Colonic mucosa (tissue), 4 donors: ENCODE results near the gene ITGA11. TPM values are rescaled to one million over a fixed set of nuclear protein-coding genes. Genes with fewer than 3 reads are reported as not detected.

Source experiments
- DNase-seq: peaks from one replicate; pipeline ENCODE4 v3.0.0-alpha.2; 2020
- H3K27ac ChIP-seq: fragments of 200-600 bp; one replicate; pipeline ENCODE4 v1.8.0; 2021
- H3K27me3 ChIP-seq: fragments of 200-600 bp; one replicate; pipeline ENCODE4 v1.8.0; 2021
- H3K36me3 ChIP-seq: fragments of 200-600 bp; one replicate; pipeline ENCODE4 v1.8.0; 2021
- H3K4me1 ChIP-seq: fragments of 200-600 bp; one replicate; pipeline ENCODE4 v1.8.0; 2021; ENCODE audit warnings: mild to moderate bottlenecking
- H3K4me3 ChIP-seq: fragments of 200-600 bp; one replicate; pipeline ENCODE4 v1.8.0; 2021
- H3K9ac ChIP-seq, 2 donors: one replicate each; pipeline ENCODE4 v1.7.0; 2013; ENCODE audit warnings: control low read depth in 2 of 2, low read depth in 2 of 2, low read length in 2 of 2
- H3K9me3 ChIP-seq: fragments of 200-600 bp; one replicate; pipeline ENCODE4 v1.8.0; 2021
- intact Hi-C: fragments of 100-400 bp; cut with DNase I; formaldehyde crosslinking; loops from one replicate; pipeline ENCODE4 v1.14.1; 2022
- total RNA-seq, 2 donors: library from RNA; stranded (reverse); fragmentation: NEBNext Ultra II Directional in 1 of 2; extraction: Animal tissue kit (Norgen Biotek cat#: 25700) in 1 of 2; gene quantifications; one replicate each; pipeline ENCODE4 v1.2.1, GENCODE V29; 2021
- TF ChIP-seq, protein P1 (sequence below): fragments of 200-600 bp; IDR thresholded peaks from one replicate; pipeline ENCODE4 v1.8.0; 2022; ENCODE audit warnings: antibody characterized with exemption, mild to moderate bottlenecking
- donor health status: healthy.
- donor health status: DM: no; HTN: no; CAD: no.
- donor health status: DM: no; HTN: no; CAD: no.

The ITGA11 gene
- total RNA-seq, 2 donors from 2014 or later, result 2.4 to 4.1 TPM

DNA sequence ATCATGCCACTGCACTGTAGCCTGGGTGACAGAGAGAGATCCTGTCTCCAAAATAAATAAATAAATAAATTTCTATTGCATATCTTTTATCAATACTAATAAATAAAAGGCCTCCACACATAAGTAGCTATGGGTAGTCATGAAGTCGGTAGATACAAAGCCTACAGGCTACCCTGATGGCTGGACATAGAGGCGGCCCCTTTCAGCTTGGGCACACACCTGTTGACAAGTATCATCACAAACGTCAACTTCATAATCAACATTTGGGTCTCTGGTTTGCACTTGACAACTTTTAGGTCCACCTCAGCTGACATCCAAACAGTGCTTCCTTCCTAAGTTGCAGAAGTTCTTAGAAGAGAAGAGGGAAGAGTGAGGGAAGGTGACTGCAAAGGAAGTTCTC, 53.4 kb downstream of the ITGA11 start:
- TF ChIP-seq, protein P1, sequence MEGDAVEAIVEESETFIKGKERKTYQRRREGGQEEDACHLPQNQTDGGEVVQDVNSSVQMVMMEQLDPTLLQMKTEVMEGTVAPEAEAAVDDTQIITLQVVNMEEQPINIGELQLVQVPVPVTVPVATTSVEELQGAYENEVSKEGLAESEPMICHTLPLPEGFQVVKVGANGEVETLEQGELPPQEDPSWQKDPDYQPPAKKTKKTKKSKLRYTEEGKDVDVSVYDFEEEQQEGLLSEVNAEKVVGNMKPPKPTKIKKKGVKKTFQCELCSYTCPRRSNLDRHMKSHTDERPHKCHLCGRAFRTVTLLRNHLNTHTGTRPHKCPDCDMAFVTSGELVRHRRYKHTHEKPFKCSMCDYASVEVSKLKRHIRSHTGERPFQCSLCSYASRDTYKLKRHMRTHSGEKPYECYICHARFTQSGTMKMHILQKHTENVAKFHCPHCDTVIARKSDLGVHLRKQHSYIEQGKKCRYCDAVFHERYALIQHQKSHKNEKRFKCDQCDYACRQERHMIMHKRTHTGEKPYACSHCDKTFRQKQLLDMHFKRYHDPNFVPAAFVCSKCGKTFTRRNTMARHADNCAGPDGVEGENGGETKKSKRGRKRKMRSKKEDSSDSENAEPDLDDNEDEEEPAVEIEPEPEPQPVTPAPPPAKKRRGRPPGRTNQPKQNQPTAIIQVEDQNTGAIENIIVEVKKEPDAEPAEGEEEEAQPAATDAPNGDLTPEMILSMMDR, result no peak
- H3K36me3 ChIP-seq, result no peaks in the 10 kb centered on the region
- H3K9me3 ChIP-seq, result no peaks in the 10 kb centered on the region
- H3K27me3 ChIP-seq, result no peaks in the 10 kb centered on the region
- H3K9ac ChIP-seq, result no peak overlapping the region
- H3K27ac ChIP-seq, result no peak overlapping the region
- intact Hi-C loops, result loop anchor here (5.0 kb wide), 1 partner anchor 121 kb away; no protein-coding TSS in a partner anchor
- H3K4me1 ChIP-seq, result no peaks in the 10 kb centered on the region
- no peak overlapping the region for H3K4me3 ChIP-seq
- DNase-seq, result no peak

DNA sequence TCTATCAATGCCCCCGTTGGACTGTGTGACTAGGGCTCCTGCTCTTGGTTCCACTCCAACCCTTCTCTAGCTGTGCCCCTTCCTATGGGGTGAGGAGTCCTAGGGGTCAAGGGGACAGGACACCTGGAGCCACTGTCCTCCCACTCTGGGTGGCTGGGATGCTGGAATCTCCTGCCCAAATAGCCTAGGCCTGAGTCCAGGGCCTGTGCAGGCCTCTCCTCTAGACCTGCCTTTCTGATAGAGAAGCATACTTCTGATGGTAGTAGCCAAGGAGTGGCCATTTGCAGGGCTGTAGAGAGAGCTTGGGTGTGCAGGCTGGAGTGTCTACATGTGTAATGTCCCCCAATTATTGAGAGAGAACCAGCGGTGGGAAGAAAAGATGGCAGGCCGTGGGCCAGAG, 54.2 kb downstream of the ITGA11 start:
- Histone ChIP-seq H3K9me3 (no peaks in the 10 kb centered on the region), H3K4me3 (no peak overlapping the region), H3K9ac (no peak overlapping the region), H3K4me1 (no peaks in the 10 kb centered on the region), H3K27me3 (no peaks in the 10 kb centered on the region), H3K27ac (no peak overlapping the region), H3K36me3 (no peaks in the 10 kb centered on the region)
- intact Hi-C loops, result loop anchor here (5.0 kb wide), 1 partner anchor 120 kb away; no protein-coding TSS in a partner anchor
- no peak for DNase-seq
- TF ChIP-seq, protein P1, result no peak

DNA sequence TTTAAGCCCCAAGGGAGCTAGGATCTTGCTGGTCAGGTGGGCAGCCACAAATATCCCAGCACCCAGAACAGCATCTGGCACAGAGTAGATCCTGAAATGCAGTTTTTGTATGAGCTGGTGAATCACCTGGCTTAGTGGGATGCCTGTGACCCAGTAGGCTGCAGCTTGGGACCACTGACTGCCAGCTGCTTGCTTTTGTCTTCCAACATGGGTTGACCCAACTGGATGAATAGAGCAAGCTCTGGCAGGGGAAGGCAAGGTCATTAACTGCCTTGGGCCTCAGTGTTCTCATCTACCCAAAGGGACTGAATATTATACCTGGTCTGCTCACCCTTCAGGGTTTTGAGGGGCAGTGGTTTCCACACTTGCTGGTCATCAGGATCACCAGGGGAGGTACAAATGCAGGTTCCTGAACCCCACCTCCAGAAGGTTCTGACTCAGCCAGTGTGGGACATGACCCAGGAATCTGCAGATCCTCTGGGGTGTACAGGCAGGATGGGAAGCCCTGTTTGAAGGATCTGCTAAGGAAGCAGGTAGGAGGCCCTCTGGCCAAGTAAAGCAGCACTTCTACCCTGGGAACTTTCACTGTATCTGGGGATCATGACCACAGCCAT, 55.4 kb downstream of the ITGA11 start:
- Histone ChIP-seq H3K27ac (no peak overlapping the region), H3K4me1 (no peaks in the 10 kb centered on the region), H3K9ac (no peak overlapping the region), H3K36me3 (no peaks in the 10 kb centered on the region), H3K9me3 (no peaks in the 10 kb centered on the region), H3K4me3 (no peak overlapping the region), H3K27me3 (no peaks in the 10 kb centered on the region)
- DNase-seq, result no peak
- TF ChIP-seq, protein P1, result no peak
- intact Hi-C loops, result loop anchor here (5.0 kb wide), 1 partner anchor 119 kb away; no protein-coding TSS in a partner anchor

DNA sequence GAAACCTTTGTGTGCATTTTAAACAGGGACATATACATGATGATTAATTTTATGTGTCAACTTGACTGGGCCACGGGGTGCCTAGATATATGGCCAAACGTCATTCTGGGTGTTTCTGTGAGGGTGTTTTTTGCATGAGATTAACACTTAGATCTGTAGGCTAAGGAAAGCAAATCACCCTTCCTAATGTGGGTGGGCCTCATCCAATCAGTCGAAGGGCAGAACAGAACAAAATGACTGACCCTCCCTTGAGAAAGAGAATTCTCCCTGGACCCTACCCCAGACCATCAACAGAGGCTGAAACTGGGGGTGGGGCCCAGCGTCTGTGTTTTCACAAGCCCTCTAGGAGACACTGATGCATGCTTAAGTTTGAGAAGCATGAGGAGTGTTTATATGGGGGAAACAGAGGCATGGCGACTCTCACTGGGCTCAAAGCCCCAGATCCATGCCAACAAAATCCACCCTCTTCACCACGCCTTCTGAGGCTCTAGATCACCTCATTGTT, 56.2 kb downstream of the ITGA11 start:
- Histone ChIP-seq H3K4me3 (no peak overlapping the region), H3K36me3 (no peaks in the 10 kb centered on the region), H3K9me3 (no peaks in the 10 kb centered on the region), H3K27me3 (no peaks in the 10 kb centered on the region), H3K4me1 (no peaks in the 10 kb centered on the region), H3K27ac (no peak overlapping the region), H3K9ac (no peak overlapping the region)
- intact Hi-C loops, result loop anchor here (5.0 kb wide), 1 partner anchor 118 kb away; no protein-coding TSS in a partner anchor
- TF ChIP-seq, protein P1, result no peak
- DNase-seq, result no peak

DNA sequence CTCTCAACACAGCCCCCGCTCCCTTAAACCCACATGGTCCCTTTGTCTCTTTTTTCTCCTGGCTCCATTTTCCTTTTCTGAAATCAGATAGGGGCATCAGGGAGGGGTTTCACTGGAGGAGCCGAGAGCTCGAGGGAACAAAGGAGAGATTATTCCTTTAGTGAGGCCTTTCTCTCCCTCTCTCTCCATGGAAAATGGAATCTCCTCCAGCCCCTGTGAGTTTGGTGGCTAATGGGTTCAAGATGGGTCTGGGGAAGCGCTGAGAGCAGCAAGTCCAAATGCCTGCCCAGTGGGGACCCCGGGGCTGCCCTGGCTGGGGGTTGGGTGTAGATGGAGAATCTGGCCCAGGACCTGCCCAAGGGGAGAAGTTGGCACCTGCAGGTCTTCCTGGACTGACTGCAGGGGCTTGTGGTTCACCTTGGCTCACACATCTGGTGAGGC, 56.8 kb downstream of the ITGA11 start:
- H3K9me3 ChIP-seq, result no peaks in the 10 kb centered on the region
- H3K36me3 ChIP-seq, result no peaks in the 10 kb centered on the region
- TF ChIP-seq, protein P1, result no peak
- DNase-seq, result no peak
- intact Hi-C loops, result loop anchor here (5.0 kb wide), 1 partner anchor 118 kb away; no protein-coding TSS in a partner anchor
- H3K27ac ChIP-seq, result no peak overlapping the region
- H3K4me3 ChIP-seq, result no peak overlapping the region
- H3K4me1 ChIP-seq, result no peaks in the 10 kb centered on the region
- H3K27me3 ChIP-seq, result no peaks in the 10 kb centered on the region
- no peak overlapping the region for H3K9ac ChIP-seq
